ENCODE measurements around the gene B3GALNT1. TPM values are rescaled to one million over a fixed set of nuclear protein-coding genes. Genes with fewer than 3 reads are reported as not detected.

B3GALNT1 gene
- total RNA-seq, 1 experiment from 2014 or later: 31.1 TPM

GRCh38 chr3:161100994-161101393, 4.2 kb downstream of the B3GALNT1 start:
- CTCF ChIA-PET: interaction anchor here (0.9 kb wide), 1 partner anchor 70 kb away, joined by 4 read pairs; no protein-coding TSS in a partner anchor
- peak; percentile 22 for DNase-seq
- Mint-ChIP-seq H3K27me3 (ENCODE audit: unreplicated experiment) (no peaks in the 10 kb centered on the region), H3K4me3 (ENCODE audit: low read depth, unreplicated experiment) (no peak overlapping the region), H3K36me3 (ENCODE audit: insufficient read depth, unreplicated experiment) (peaks cover 18% of the 10 kb centered on the region), H3K4me1 (ENCODE audit: low read depth, unreplicated experiment) (peaks cover 17% of the 10 kb centered on the region), H3K9me3 (ENCODE audit: low read depth, unreplicated experiment) (no peaks in the 10 kb centered on the region), H3K27ac (ENCODE audit: unreplicated experiment) (no peak overlapping the region)
- intact Hi-C loops (cut with micrococcal nuclease; ENCODE audit: unreplicated experiment): no loop called here
- BruUV-seq (replicated peaks): no TSS peak
- TF ChIP-seq CTCF (IDR thresholded peaks at IDR 0.05; ENCODE audit: unreplicated experiment): no peak

- Mint-ChIP-seq H3K9me3 (ENCODE audit: low read depth, unreplicated experiment) (no peaks in the 10 kb centered on the region), H3K36me3 (ENCODE audit: insufficient read depth, unreplicated experiment) (no peaks in the 10 kb centered on the region), H3K27ac (ENCODE audit: unreplicated experiment) (no peak overlapping the region), H3K27me3 (ENCODE audit: unreplicated experiment) (no peaks in the 10 kb centered on the region), H3K4me1 (ENCODE audit: low read depth, unreplicated experiment) (peaks cover 10% of the 10 kb centered on the region), H3K4me3 (ENCODE audit: low read depth, unreplicated experiment) (no peak overlapping the region)
- peak; percentile 68 for DNase-seq
- BruUV-seq (replicated peaks): no TSS peak
- peak; percentile 91 for TF ChIP-seq CTCF (IDR thresholded peaks at IDR 0.05; ENCODE audit: unreplicated experiment)
- CTCF ChIA-PET: interaction anchor here (0.7 to 1.8 kb wide), 9 partner anchors 14 to 1924 kb away, joined by 3 to 8 read pairs (median 3); no protein-coding TSS in a partner anchor
- intact Hi-C loops (cut with micrococcal nuclease; ENCODE audit: unreplicated experiment): loop anchor here (1.0 to 10.0 kb wide), 6 partner anchors 74 to 412 kb away; no protein-coding TSS in a partner anchor
Measured at GRCh38 chr3:161096771-161097367, 8.3 kb downstream of the B3GALNT1 start.

GRCh38 chr3:161093895-161094294, 11.3 kb downstream of the B3GALNT1 start:
- no peak overlapping the region for H3K27ac Mint-ChIP-seq (ENCODE audit: unreplicated experiment)
- H3K9me3 Mint-ChIP-seq (ENCODE audit: low read depth, unreplicated experiment): no peaks in the 10 kb centered on the region
- no peak for DNase-seq
- H3K4me3 Mint-ChIP-seq (ENCODE audit: low read depth, unreplicated experiment): no peak overlapping the region
- no peaks in the 10 kb centered on the region for H3K4me1 Mint-ChIP-seq (ENCODE audit: low read depth, unreplicated experiment)
- no peaks in the 10 kb centered on the region for H3K27me3 Mint-ChIP-seq (ENCODE audit: unreplicated experiment)
- CTCF ChIA-PET: no interaction called here
- no peaks in the 10 kb centered on the region for H3K36me3 Mint-ChIP-seq (ENCODE audit: insufficient read depth, unreplicated experiment)
- TF ChIP-seq CTCF (IDR thresholded peaks at IDR 0.05; ENCODE audit: unreplicated experiment): no peak
- intact Hi-C loops (cut with micrococcal nuclease; ENCODE audit: unreplicated experiment): loop anchor here (10.0 kb wide), 1 partner anchor 409 kb away; no protein-coding TSS in a partner anchor
- no TSS peak for BruUV-seq (replicated peaks)

GRCh38 chr3:161084277-161084676, 20.9 kb downstream of the B3GALNT1 start:
- Mint-ChIP-seq H3K27ac (ENCODE audit: unreplicated experiment) (no peak overlapping the region), H3K9me3 (ENCODE audit: low read depth, unreplicated experiment) (no peaks in the 10 kb centered on the region), H3K4me1 (ENCODE audit: low read depth, unreplicated experiment) (no peaks in the 10 kb centered on the region), H3K27me3 (ENCODE audit: unreplicated experiment) (no peaks in the 10 kb centered on the region), H3K4me3 (ENCODE audit: low read depth, unreplicated experiment) (no peak overlapping the region), H3K36me3 (ENCODE audit: insufficient read depth, unreplicated experiment) (no peaks in the 10 kb centered on the region)
- no TSS peak for BruUV-seq (replicated peaks)
- DNase-seq: no peak
- intact Hi-C loops (cut with micrococcal nuclease; ENCODE audit: unreplicated experiment): no loop called here
- TF ChIP-seq CTCF (IDR thresholded peaks at IDR 0.05; ENCODE audit: unreplicated experiment): no peak
- CTCF ChIA-PET: interaction anchor here (0.5 kb wide), 1 partner anchor 710 kb away, joined by 3 read pairs; no protein-coding TSS in a partner anchor
